ENCODE data around the gene ABHD12B.
"Not testable (repeated sequence)": the region's sequence is repeated elsewhere in the genome, so short reads cannot be mapped to it uniquely, and the experiment has no call there.

ABHD12B gene

DNA sequence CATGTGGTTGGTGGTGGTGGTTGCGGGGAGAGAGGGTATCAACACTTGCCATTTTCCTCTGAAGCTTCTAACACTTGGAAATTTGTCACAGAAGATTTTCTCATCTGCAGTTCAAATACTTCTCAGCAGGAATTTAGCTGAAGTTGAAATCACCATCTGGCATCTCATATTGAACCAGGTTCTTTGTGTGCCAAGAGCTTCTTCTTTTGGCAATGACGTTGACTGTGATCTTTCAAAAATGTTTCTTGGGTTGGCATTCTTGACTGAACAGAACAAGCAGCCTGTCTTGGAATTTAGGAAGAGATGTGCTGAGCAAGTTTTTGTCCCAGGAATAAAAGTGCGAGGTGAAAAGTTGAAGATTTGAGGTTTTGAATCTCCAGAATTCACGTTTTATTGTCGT is 32.2 kb upstream of the ABHD12B start:
- DNase-seq, result no peak

DNA sequence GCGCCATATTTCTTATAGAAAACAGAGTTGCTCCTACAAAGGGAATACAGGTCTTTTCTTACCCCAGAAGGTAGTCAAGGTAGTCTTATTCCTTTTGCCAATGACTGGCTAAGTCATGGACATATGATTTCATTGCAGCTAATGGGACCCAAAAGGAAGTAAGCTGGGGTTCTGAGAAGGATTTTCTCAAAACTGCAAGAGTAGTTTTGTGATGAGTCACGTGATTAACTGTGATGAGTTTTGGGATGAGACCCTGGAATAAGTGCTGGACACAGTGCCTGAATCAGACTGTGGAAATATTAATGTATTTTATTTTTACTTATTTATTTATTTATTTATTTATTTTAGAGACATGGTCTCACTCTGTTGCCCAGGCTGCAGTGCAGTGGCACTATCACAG is 27.5 kb upstream of the ABHD12B start:
- no peak for DNase-seq

DNA sequence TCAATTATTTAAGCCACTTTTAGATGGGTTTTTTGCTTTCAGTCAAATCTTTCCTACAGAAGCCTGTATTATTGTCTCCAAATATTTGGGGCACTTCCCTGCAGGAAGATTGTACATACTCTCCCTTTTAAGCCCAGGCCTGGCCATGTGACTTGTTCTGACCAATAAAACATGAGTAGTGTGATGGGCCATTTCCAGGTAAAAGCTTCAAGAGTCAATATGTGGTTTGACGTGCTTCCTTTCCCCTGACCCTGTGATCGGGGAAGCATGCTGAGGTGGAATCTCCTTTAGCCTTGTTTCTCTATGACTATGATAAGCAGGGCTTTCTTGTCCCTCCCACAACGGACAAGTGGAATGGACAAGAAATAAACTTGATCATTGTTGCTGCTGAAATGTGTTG is 26.7 kb upstream of the ABHD12B start:
- no peak for DNase-seq

DNA sequence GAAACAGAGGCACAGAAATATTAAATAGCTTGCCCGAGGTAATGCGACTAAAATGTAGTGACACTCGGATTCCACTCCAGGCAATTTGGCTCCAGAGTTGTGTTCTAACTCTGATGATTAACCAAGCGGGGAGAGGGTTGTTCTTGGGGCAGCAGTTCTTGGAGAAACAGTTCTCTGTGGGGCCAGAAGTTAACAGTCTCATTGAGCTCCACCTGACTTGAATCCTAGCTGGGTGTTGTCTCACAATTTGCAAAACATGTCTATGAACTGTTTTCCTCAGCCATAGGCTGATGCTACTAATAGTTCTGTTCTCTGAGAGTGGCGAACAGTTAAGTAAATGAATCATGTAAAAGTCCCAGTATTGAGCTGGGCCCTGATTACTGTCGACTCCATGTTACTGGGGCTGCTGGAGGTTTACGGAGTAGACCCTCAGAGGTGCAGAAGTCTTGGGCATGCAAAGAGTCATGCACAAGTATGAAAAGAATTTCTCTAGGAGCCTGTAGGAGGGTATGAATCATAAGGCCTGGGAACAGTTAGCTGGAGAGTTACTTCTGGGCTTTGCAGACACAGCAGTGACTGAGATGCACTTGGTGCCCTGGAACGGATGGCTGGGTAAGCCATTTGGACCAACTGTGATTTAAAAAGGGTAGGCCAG is 25.5 kb upstream of the ABHD12B start:
- no peak for DNase-seq

DNA sequence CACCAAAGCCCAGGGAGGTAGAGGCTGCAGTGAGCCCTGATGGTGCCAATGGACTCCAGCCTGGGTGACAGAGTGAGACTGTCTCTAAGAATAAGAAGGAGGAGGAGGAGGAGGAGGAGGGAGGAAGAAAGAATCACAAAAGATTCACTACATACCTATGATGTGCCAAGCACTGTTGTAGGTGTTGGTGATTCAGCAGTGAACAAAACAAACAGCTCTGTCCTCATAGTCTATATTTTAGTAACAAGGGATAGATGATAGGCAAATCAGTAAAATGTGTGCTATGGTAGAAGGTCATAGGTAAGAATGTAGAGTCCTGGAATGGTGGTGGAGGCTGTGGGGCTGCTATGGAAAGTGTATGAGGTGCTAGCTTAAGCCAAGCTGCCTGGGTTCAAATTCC is 18.0 kb upstream of the ABHD12B start:
- no peak for DNase-seq

DNA sequence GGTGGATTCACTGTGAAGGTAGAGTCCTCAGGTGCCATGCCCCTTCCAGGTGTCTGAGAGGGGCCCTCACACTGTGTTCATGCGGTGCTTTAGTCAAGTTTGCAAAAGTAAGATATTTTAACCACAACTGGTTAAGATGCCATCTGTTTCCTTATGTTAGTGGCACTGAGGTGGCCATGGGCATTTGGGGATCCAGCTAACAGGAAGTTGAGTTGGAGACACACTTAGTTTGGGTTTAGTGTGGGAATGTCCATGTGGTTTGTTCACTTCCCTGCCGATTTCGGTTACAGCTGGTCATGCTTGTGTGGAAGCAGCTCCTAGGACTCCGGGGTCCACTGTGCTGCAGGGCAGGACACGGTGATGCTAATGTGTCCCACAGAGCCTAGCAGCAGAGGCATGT is 17.3 kb upstream of the ABHD12B start:
- DNase-seq, result no peak

DNA sequence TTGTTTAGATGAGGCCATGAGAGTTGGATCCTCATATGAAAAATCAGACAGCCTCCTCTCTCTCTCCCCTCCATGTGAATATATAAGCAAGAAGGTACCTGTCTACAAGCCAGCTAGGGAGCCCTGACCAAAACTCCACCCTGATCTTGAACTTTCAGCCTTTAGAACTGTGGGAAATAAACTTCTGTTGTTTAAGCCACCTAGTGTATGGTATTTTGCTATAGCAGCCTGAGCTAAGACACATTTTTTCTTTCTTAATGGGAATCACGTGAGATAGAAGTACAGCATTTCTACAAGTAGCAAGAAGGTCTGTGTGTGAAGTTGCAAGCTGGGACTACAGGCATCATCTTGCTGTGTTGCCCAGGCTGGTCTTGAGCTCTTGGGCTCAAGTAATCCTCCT is 16.3 kb upstream of the ABHD12B start:
- DNase-seq, result no peak

DNA sequence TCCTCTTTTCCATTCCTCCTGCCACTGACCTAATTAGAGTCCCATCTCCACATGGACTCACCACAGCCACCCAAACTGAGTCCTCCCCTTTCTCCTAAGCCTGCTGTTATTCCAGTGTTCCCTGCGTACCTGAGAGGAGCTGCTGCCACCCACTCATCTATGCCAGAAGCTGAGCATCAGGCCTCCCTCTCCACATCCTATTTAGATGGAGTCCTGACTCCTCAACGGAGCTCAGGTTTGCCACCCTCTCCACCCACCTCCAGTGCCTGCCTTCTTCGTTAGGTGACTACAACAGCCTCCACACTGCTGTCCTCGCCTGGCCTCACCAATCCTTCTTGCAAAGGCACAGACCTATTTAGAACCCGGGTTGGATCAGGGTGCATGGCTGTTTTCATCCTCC is 15.2 kb upstream of the ABHD12B start:
- no peak for DNase-seq

DNA sequence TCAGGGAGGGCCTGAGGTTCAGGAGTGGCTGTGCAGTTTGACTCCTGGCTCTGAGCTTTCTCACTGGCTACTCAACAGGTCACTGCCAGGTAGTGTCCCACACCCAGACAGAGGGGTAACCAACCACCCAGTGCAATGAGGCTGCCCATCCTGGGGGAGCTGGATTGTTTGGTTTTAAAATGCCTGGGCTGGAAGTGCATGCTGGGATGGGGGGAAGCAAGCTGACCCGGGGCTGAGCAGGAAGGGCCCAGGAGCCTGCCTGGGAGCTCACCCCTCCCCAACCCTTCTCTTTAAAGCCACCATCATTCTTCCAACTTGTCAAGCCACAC is 12.6 kb upstream of the ABHD12B start:
- DNase-seq, result no peak

DNA sequence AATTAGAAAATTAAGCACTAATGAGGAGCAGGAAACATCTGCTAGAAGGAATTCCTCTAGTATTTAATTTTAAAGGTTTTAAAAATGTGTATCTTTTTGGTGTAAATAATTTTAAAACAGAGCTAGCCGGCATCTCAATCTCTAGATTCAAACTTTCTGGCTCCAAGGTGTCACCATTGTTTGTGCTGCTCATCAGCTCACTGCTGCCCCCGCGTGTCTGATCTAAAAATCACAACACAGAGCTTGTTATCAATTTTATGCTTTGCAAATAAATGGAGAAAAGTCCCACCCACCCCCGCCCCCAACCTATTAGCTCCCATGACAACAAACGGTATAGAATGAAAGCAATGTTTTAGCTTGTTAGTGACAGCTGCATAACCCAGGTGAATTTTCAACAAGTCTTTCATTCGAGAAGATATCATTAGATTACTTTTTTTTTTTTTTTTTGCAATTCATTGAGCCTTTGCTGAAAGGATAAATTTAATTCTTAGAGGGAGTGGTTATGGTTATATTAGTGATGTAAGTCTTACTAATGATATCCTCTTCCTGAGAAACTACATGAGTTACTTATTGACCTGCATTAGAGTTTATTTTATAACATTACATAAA is 11.3 kb upstream of the ABHD12B start:
- peak; percentile 76 for DNase-seq

DNA sequence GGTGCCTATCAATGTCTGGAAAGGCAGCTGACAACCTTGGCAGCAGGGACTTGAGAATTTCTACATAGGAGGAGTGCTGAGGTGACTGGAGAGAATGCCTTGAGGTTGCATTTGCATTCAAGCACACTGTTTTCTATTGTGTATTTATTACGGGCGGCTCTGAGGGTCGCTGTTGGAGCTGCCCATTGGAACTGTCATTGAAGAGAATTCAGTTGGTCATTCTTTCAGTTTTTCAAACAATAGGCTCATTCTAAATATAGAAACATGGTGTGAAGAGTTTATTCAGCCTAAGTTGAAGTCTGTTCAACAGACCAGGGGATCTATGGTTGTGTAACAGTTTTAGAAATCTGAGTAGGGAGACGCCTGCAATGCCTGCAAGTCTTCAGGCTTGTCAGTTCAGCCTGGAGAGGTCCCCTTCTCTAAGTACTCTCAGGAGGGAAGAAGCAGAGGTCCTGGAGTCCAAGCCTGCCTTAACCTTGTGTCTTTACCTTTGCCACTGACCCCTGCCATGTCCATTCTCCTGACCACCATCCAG is 9.8 kb upstream of the ABHD12B start:
- no peak for DNase-seq

DNA sequence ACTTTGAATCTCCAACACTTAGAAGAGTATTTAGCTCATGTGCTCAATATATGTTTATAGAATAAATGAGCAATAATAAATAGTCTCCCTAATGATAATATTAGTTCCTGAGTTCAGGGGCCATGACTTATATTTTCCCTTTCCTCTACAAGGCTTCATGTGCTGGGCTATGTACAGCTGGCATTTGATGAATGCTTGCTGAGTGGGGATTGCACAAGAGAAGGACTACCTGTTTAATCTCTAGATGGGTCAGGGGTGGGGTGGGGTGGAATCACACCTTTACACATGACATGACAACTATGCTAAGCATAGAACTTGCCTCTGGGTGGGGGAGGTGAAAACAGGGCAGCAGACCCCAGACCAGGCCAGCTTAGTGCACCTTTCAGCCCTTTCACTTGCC is 7.6 kb upstream of the ABHD12B start:
- no peak for DNase-seq

DNA sequence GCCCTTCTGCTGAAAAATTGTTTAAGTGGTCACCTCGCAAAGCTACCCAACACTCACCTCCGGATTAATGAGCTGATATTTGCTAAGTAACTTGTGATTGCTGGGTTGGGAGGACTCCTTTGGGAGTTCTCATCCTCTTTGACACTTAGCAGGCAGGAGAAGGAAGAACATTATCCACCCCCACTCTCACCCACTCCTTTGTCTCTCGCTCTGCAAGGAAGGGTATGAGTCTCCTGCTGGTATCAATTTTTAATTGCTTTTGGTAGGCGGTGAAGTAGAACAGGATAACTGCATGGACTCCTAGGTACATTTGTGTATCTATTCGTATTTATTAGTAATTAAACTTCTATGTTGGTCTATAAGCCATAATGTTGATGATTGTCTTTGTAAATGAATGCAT is 6.9 kb upstream of the ABHD12B start:
- no peak for DNase-seq

DNA sequence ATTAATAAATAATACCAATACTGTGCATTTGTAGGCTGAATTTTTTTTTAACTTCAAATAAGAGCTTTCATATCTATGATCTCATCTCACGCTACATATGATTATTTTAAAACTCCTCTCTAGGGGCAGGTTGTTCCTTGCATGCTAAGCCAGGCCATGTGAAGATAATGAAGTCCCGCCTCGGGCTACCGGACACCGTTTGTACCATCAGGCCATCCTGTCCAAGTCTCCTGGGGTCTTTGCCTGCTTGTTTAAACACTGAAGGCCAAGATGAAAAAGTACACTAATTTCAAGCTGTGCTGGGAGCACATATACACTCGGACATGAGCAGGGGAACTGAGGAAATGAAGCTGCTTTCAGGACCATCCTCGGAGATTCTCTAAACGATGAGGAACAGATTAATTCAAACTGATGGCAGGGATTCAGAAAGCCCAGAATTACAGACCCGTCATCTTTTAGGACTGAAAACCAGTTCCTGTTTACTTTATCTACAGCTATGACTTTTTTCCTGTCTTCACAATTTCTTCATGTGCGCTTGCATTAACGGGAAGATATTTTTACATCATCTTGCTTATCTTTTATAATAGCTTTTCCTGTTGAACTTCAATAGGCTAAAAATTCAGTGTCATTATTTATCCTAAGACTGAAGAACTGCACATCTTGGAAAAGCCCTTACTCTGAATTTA is 6.3 kb upstream of the ABHD12B start:
- DNase-seq, result no peak

DNA sequence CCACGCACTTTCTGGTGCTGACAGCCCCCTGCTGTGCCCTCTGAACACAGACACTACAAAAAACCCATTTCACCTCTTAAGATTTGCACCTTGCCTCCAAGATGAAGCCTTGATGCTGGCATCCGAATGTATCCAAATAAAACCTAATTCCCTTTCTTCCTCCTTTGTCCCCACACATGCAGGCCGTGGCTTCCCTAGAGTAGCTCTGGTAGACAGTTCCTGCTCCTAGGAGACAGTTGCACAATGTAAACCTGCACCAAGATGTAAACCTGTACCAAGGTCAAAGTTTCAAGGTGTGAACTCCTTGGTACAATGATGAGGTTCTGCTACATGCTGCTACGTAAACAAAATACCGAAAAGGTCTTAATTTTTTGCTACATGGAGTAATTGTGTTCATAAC is 625 bp upstream of the ABHD12B start:
- no peak for DNase-seq

DNA sequence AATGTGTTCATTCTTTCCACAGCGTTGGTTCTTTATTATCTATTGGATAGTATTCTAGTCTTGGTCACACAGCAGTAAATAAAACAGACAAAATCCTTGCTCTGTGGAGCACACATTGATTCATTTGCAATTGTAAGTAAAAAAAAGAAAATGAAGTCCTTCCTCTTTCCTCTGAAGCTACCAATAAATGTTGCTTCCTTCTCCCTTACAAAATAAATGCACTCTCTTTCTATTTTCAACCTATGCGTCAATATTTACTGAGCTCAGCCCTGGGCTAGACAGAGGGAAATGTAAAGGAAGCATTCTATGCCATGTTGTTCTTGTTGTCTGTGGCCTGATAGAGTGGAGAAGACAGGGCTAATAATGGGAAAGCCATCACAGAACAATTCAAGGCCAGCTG is 2.9 kb downstream of the ABHD12B start:
- no peak for DNase-seq

DNA sequence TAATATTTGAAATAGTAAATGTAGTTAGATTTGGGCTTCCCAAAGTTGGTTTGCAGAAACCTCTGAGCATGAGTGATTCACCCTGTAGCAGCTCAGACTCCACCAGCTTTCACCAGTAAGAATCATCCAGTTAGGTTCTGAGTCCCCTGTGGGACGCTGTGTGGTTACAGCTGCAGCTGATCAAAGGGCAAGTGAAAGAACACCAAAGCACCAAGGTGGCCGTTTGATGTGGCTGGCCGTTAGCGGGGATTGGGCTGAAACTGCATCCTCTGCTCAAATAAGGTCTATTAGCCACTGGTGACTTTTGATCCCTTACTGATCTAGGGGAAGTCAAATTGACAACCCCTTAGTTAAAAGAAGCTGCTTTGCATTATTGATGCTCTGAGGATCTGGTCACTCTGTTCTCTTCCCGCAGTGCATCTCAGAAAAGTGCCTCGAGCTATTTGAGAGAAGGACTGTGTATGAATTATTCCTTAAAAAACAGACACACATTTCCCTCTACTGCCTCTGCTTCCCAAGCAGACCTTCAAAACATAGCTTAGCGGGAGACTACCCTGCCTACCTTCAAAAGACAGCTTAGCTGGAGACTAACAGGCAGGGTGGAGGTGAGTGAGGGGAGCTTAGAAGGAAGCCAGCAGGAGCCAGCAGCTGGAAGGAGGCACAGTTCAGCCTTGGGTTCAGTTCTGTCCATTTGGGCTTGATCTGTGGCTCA is 3.7 kb downstream of the ABHD12B start:
- DNase-seq, result peak; percentile 41

DNA sequence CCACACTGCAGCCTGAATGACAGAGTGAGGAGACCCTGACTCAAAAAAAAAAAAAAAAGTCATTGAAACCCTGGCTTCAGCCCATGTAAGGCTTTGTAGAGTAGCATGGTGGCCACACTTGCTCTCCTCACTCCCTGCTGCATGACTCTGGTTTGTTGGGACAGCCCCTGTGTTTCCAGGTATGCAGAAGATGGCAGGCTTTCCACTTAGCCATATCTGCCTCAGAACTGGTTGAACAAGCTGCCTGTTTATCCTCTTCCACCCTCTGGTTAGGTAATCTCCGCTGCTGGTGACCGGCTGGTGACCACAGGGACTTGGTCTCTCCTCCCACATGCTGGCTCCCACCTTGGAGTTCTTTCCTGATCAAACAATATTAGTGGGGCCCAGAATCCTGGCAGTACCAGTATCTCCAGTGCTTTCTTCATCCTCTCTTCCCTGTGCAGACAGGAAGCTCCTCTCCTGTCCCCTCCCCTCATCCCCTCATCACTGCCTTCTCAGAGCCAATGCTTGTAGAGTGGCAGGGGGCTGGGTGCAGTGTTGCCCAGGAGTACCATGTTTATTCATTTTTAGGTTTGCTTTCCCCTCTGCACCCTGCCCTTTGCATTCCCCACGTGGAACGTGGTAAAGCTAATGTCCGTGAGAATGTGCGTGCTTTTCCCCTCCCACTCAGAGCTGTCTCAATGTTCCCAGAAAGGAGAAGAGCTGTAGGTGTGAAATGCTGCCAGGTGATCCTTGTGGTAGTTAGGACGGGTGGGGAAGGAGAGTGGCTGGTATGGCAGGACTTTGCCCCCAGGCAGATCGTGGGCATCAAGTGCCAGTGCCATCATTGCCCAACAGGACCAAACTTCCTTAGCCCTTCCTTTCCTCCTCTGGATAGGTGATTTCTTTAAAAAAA is 11.3 kb downstream of the ABHD12B start:
- no peak for DNase-seq

DNA sequence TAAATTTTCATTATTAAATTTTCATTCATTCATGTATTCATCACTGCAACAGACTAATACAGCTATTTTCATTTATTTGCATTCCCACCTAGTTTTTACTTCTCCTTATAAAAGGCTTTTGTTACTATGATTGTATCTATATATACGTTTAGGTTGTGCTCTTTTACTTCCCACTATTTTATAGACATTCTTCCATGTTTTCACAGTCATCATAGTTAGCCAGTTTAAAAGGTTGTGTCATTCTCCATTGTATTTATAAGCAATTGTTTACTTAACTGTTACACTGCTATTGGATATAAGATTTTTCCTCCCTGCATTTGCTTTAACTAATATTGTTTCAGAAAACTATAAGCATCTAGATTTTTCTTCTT is 12.0 kb downstream of the ABHD12B start:
- DNase-seq, result no peak

DNA sequence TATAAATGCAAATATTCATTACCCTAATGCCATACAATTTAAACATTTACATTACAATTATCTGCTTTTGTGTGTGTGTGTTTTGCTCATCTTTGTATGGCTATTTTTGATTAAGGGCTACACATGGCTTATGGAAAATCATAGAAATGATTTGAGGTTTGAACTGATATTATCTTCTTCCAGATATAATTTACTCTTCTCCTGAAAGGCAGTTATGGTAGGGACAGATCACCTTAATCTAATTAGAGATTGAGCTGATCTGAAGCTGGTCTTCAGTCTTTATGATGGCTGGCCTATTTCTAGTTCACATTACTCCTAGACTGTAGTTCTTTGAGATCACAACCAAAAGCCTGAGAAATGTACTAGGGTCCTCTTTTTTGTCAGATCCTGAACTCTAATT is 15.6 kb downstream of the ABHD12B start:
- DNase-seq, result no peak

DNA sequence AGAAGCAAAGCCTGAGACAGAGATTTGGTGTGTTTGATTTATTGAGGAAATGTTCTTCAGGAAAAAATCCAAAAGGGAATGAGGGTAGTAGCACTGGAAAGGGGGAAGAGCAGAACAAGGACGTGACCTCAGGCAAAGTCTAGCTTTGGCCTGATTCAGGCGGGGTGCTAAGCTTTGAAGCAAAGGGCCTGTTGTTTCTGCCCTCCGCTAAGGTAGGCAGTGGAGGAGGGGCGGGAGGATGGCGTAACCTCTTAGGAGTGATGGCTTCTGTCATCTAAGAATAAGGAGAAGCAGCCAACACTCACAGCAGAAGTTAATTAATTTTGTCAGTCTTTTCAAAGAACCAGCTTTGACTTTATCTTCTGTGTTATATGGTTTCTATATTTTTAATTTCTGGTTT is 20.4 kb downstream of the ABHD12B start:
- no peak for DNase-seq

DNA sequence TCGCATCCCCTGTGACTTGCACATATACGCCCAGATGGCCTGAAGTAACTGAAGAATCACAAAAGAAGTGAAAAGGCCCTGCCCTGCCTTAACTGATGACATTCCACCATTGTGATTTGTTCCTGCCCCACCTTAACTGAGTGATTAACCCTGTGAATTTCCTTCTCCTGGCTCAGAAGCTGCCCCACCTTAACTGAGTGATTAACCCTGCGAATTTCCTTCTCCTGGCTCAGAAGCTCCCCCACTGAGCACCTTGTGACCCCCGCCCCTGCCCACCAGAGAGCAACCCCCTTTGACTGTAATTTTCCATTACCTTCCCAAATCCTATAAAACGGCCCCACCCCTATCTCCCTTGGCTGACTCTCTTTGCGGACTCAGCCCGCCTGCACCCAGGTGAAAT is 24.6 kb downstream of the ABHD12B start:
- DNase-seq, result not testable (repeated sequence)

DNA sequence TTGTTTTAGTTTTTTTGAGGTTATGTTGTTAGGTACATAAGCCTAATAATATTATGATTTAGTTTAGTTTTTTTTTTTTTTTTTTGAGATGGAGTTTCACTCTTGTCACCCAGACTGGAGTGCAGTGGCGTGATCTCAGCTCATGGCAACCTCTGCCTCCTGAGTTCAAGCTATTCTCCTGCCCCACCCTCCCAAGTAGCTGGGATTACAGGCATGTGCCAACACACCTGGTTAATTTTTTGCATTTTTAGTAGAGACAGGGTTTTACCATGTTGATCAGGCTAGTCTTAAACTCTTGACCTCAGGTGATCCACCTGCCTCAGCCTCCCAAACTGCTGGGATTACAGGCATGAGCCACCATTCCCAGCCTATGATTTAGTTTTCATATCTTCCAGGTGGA is 25.2 kb downstream of the ABHD12B start:
- not testable (repeated sequence) for DNase-seq
